Transverse colon (tissue), 3 donors: Measurements from ENCODE around the gene CPOX.

Experiments used
- EP300 ChIP-seq: sonication (generic); formaldehyde crosslinking; IDR thresholded peaks from one replicate; pipeline ENCODE4 v1.6.1; 2017; ENCODE audit warnings: antibody characterized with exemption, low read depth
- POLR2A ChIP-seq: fragments of 450-650 bp; IDR thresholded peaks from one replicate; pipeline ENCODE4 v1.6.1; 2016; ENCODE audit warnings: antibody characterized with exemption, mild to moderate bottlenecking, moderate library complexity
- TF ChIP-seq, protein P1 (sequence below), 5 experiments: fragments of 200-600 bp in 3 of 5; fragments of 450-650 bp in 2 of 5; sonication (generic) in 3 of 5; IDR thresholded peaks; 1 replicate in 2 of 5; 2 replicates in 3 of 5; pipeline ENCODE4 v1.5.1; 2016 to 2017; ENCODE audit warnings: antibody characterized with exemption in 5 of 5, inconsistent platforms in 3 of 5, mild to moderate bottlenecking in 2 of 5, moderate library complexity in 1 of 5

DNA sequence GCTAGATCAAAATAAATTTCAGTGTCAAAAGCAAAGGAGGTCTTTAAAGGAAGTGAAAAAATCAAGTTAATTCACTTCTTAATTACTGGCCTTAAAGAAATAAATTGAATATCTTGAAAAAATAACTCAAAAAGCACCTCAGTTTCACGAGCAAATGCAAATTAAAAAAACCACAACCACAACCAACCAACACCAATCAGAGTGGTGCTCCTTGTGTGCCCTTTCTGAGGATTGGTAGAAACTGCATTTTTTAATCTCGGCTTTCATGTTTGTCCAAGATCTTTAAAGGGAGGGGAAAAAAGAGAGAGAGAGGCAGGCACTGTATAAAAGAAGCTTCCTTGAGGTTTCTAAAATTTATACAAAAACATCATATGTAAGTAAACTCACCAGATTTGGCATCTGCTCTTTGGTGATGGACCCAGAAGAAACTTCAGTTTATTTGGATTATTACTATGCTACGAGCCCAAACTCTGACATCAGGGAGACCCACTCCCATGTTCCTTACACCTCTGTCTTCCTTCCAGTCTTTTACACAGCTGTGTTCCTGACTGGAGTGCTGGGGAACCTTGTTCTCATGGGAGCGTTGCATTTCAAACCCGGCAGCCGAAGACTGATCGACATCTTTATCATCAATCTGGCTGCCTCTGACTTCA, 61.7 kb downstream of the CPOX start, which contains the start of gene GPR15:
- TF ChIP-seq, protein P1, sequence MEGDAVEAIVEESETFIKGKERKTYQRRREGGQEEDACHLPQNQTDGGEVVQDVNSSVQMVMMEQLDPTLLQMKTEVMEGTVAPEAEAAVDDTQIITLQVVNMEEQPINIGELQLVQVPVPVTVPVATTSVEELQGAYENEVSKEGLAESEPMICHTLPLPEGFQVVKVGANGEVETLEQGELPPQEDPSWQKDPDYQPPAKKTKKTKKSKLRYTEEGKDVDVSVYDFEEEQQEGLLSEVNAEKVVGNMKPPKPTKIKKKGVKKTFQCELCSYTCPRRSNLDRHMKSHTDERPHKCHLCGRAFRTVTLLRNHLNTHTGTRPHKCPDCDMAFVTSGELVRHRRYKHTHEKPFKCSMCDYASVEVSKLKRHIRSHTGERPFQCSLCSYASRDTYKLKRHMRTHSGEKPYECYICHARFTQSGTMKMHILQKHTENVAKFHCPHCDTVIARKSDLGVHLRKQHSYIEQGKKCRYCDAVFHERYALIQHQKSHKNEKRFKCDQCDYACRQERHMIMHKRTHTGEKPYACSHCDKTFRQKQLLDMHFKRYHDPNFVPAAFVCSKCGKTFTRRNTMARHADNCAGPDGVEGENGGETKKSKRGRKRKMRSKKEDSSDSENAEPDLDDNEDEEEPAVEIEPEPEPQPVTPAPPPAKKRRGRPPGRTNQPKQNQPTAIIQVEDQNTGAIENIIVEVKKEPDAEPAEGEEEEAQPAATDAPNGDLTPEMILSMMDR (IDR thresholded peaks at IDR 0.05), result no peak
- TF ChIP-seq POLR2A (no peak), EP300 (no peak)
